Measurements from ENCODE around the gene MIPOL1.
"Not testable (repeated sequence)": the region's sequence is repeated elsewhere in the genome, so short reads cannot be mapped to it uniquely, and the experiment has no call there.

The MIPOL1 gene

GRCh38 chr14:37401093-37401492, 203.4 kb downstream of the MIPOL1 start:
- no peak for DNase-seq (ENCODE audit: low read depth)

- no peak for DNase-seq (ENCODE audit: low read depth)
Measured at GRCh38 chr14:37403626-37404025, 205.9 kb downstream of the MIPOL1 start.

- no peak for DNase-seq (ENCODE audit: low read depth)
Measured at GRCh38 chr14:37406095-37406494, 208.4 kb downstream of the MIPOL1 start.

- DNase-seq (ENCODE audit: low read depth): peak; percentile 27
Measured at GRCh38 chr14:37411079-37411735, 213.5 kb downstream of the MIPOL1 start.

GRCh38 chr14:37413050-37413449, 215.3 kb downstream of the MIPOL1 start:
- no peak for DNase-seq (ENCODE audit: low read depth)

- no peak for DNase-seq (ENCODE audit: low read depth)
Measured at GRCh38 chr14:37413504-37414003, 215.8 kb downstream of the MIPOL1 start.

GRCh38 chr14:37416264-37416663, 218.5 kb downstream of the MIPOL1 start:
- DNase-seq (ENCODE audit: low read depth): no peak

- no peak for DNase-seq (ENCODE audit: low read depth)
Measured at GRCh38 chr14:37417151-37417550, 219.4 kb downstream of the MIPOL1 start.

- no peak for DNase-seq (ENCODE audit: low read depth)
Measured at GRCh38 chr14:37417833-37418232, 220.1 kb downstream of the MIPOL1 start.

- no peak for DNase-seq (ENCODE audit: low read depth)
Measured at GRCh38 chr14:37420622-37421021, 222.9 kb downstream of the MIPOL1 start.

- no peak for DNase-seq (ENCODE audit: low read depth)
Measured at GRCh38 chr14:37422319-37422718, 224.6 kb downstream of the MIPOL1 start.

GRCh38 chr14:37422748-37423147, 225.0 kb downstream of the MIPOL1 start:
- no peak for DNase-seq (ENCODE audit: low read depth)

- no peak for DNase-seq (ENCODE audit: low read depth)
Measured at GRCh38 chr14:37428954-37429353, 231.2 kb downstream of the MIPOL1 start.

GRCh38 chr14:37429618-37430017, 231.9 kb downstream of the MIPOL1 start:
- DNase-seq (ENCODE audit: low read depth): no peak

GRCh38 chr14:37434867-37435266, 237.1 kb downstream of the MIPOL1 start:
- no peak for DNase-seq (ENCODE audit: low read depth)

- no peak for DNase-seq (ENCODE audit: low read depth)
Measured at GRCh38 chr14:37436519-37436918, 238.8 kb downstream of the MIPOL1 start.

- no peak for DNase-seq (ENCODE audit: low read depth)
Measured at GRCh38 chr14:37437490-37437889, 239.8 kb downstream of the MIPOL1 start.

- no peak for DNase-seq (ENCODE audit: low read depth)
Measured at GRCh38 chr14:37438444-37438843, 240.7 kb downstream of the MIPOL1 start.

GRCh38 chr14:37443461-37443860, 245.7 kb downstream of the MIPOL1 start:
- DNase-seq (ENCODE audit: low read depth): no peak

- DNase-seq (ENCODE audit: low read depth): no peak
Measured at GRCh38 chr14:37447883-37448391, 250.2 kb downstream of the MIPOL1 start.

- DNase-seq (ENCODE audit: low read depth): no peak
Measured at GRCh38 chr14:37452323-37452722, 254.6 kb downstream of the MIPOL1 start.

GRCh38 chr14:37453985-37454384, 256.2 kb downstream of the MIPOL1 start:
- no peak for DNase-seq (ENCODE audit: low read depth)

- DNase-seq (ENCODE audit: low read depth): no peak
Measured at GRCh38 chr14:37457334-37457733, 259.6 kb downstream of the MIPOL1 start.

- DNase-seq (ENCODE audit: low read depth): not testable (repeated sequence)
Measured at GRCh38 chr14:37462426-37462825, 264.7 kb downstream of the MIPOL1 start.
